HG03558 (cell line): ENCODE data around the gene C2CD3.

Experiments
- ATAC-seq: cut with Tn5 transposase; IDR thresholded peaks from one replicate; pipeline ENCODE4 v1.9.1; 2021; ENCODE audit warnings: moderate number of reproducible peaks; ENCODE audit not compliant: unreplicated experiment; ENCODE audit errors: extremely low read depth

The C2CD3 gene

GRCh38 chr11:74007691-74008372 is 163.0 kb downstream of the C2CD3 start:
- ATAC-seq = no peak

GRCh38 chr11:74006743-74007304 is 164.0 kb downstream of the C2CD3 start:
- ATAC-seq = no peak

- ATAC-seq = no peak
Measured at GRCh38 chr11:74005721-74006517, 164.9 kb downstream of the C2CD3 start.

- ATAC-seq = no peak
Measured at GRCh38 chr11:74004759-74005615, 165.8 kb downstream of the C2CD3 start.

- no peak for ATAC-seq
Measured at GRCh38 chr11:74004046-74004695, 166.6 kb downstream of the C2CD3 start.

- no peak for ATAC-seq
Measured at GRCh38 chr11:74002832-74003231, 168.0 kb downstream of the C2CD3 start.

- no peak for ATAC-seq
Measured at GRCh38 chr11:74001822-74002286, 168.9 kb downstream of the C2CD3 start.

- no peak for ATAC-seq
Measured at GRCh38 chr11:74000307-74001133, 170.3 kb downstream of the C2CD3 start.

GRCh38 chr11:73999581-74000306 is 171.1 kb downstream of the C2CD3 start:
- no peak for ATAC-seq

- ATAC-seq = no peak
Measured at GRCh38 chr11:73998846-73999575, 171.8 kb downstream of the C2CD3 start.

GRCh38 chr11:73997120-73997770 is 173.6 kb downstream of the C2CD3 start:
- no peak for ATAC-seq

- no peak for ATAC-seq
Measured at GRCh38 chr11:73996161-73996747, 174.5 kb downstream of the C2CD3 start.

- no peak for ATAC-seq
Measured at GRCh38 chr11:73995731-73996130, 175.1 kb downstream of the C2CD3 start.

GRCh38 chr11:73995247-73995646 is 175.6 kb downstream of the C2CD3 start:
- ATAC-seq = no peak

GRCh38 chr11:73991471-73992006 is 179.3 kb downstream of the C2CD3 start:
- no peak for ATAC-seq

GRCh38 chr11:73990730-73991129 is 180.1 kb downstream of the C2CD3 start:
- ATAC-seq = no peak

GRCh38 chr11:73989156-73989555 is 181.6 kb downstream of the C2CD3 start:
- ATAC-seq = no peak
